ENCODE measurements around the gene OR2B2.
A peak's percentile ranks its signal among the peaks of the same experiment; 100 is the strongest.
"Not testable (repeated sequence)": the region's sequence is repeated elsewhere in the genome, so short reads cannot be mapped to it uniquely, and the experiment has no call there.

Gene OR2B2

DNA sequence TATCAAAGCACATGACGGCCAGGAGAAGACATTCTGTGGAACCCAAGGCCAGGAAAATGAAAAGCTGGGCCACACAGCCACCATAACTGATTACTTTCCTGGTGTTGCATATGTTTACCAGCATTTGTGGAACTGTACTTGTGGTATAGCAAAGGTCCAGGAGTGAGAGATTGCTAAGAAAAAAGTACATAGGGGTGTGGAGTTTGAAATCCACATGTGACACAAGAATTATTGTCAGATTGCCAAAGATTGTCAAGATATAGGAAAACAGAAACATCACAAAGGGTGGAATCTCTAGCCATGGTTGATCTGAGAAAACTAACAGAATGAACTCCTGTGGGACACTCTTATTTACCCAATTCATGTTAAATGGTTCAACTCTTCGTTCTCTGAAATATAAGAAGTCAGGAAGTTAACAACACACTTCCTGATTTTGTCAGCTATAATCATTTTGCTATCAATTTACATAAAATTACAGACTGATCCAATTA, at the start of gene OR2B2:
Gene OR2B2, minus strand, starts transcription at position 441 of the 491 bp plus-strand sequence. Its CDS starts 77 bp downstream, at position 364.
- no peak for DNase-seq (ENCODE audit: low read depth in 1 of 2, low spot score in 1 of 2)

DNA sequence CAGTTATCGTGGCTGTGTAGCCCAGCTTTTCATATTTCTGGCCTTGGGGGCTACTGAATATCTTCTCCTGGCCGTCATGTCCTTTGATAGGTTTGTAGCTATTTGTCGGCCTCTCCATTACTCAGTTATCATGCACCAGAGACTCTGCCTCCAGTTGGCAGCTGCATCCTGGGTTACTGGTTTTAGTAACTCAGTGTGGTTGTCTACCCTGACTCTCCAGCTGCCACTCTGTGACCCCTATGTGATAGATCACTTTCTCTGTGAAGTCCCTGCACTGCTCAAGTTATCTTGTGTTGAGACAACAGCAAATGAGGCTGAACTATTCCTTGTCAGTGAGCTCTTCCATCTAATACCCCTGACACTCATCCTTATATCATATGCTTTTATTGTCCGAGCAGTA, 45.3 kb upstream of the OR2B2 start:
- no peak for DNase-seq (ENCODE audit: low read depth in 1 of 2, low spot score in 1 of 2)

DNA sequence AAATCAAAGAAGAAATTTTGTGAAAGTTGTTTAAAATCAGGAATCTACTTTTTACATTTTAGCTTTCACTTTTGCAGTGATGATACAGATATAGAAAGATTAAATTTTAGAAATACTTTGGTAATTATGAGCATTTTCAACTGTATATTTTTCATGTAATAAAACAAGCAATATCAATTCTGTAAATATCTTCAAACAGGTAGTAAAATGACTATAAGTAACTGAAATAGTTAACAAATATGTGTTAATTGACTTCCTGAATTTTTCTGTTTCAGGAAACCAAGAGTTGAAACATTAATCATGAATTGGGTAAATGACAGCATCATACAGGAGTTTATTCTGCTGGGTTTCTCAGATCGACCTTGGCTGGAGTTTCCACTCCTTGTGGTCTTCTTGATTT, 44.7 kb upstream of the OR2B2 start, which contains the start of gene OR2B6:
Gene OR2B6, plus strand, starts transcription at position 301 of the 400 bp plus-strand sequence. Its CDS starts 0 bp downstream, at position 301.
- no peak for DNase-seq (ENCODE audit: low read depth in 1 of 2, low spot score in 1 of 2)

DNA sequence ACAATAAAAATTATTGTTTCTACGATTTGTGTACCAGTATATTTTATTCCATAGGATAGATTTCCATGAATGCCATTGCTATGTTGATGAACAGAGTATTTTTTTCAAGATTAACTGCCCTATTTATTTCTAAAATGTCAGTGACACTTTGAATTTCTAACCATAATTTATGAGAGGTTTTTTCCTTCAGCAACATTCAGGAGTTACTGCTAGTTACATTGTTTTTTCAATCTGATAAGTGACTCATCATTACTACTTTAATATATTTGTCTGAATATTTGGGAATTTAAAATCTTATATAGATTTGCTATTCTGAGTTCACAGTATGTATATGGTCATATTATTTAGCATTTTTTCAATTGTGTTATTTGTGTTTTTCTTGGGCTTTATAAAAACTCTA, 38.8 kb upstream of the OR2B2 start:
- DNase-seq (ENCODE audit: low read depth in 1 of 2, low spot score in 1 of 2): no peak

DNA sequence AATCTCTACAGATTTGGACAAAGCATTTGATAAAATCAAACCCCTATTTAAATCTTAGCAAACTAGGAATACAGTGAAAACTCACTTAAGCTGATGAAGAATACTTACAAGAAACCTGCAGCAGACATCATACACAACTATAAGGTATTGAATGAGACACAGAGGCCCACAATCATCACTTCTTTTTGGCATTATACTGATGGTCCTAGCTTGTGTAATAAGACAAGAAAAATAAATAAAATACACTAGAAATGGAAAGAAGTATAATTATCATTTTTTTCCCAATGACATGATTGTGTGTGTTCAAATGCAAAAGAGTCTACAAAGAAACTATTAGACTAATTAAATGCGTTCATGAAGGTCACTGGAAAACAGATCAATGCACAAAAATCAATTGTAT, 36.0 kb upstream of the OR2B2 start:
- no peak for DNase-seq (ENCODE audit: low read depth in 1 of 2, low spot score in 1 of 2)

DNA sequence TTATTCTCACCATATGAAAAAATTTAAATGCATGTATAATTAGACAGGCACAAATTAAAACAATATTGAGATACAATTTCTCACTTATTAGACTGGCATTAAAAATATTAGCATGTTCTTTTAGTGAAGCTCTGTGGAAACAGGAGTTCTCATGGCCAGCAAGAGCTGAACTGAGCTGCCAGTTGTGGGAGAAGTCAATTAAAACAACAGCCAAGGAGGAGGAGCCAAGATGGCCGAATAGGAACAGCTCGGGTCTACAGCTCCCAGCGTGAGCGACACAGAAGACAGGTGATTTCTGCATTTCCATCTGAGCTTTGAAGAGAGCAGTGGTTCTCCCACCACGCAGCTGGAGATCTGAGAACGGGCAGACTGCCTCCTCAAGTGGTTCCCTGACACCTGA, 30.9 kb upstream of the OR2B2 start:
- not testable (repeated sequence) for DNase-seq (ENCODE audit: low read depth in 1 of 2, low spot score in 1 of 2)

DNA sequence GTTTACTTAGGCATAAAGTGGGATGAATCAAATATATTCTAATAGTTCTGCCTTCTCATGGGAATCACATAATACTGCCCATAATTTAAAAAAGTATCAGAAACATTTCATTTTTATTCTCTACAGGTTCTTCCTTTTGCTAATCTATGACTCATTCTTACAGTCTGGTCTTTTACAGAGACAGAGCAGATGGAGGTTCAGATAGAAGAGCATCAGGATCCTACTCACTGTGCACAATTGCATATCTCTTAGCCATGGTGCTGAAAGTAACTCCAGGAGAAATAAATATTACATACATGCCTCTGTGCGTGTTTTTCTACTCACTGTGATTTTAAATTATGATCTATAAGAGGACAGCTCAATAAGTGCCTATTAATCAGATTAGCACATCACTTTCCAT, 28.6 kb upstream of the OR2B2 start:
- no peak for DNase-seq (ENCODE audit: low read depth in 1 of 2, low spot score in 1 of 2)

DNA sequence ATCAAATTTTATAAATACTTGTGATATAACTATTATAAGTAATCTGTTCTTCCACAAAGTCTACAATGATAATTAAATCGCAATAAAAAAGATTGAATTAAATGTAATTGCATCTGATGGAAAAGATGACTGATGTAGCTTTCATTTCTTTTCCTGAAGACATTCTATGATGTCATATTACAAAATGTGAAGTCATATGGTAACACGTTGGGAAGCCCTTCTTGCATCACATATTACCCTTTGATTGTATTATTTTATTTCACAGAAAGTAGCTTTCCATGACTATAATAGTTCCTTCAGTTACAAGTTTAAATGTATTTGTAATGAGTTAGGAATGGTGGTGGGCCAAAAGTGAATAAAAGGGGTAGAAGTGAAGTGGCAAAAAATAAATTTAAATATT, 19.0 kb upstream of the OR2B2 start:
- no peak for DNase-seq (ENCODE audit: low read depth in 1 of 2, low spot score in 1 of 2)

DNA sequence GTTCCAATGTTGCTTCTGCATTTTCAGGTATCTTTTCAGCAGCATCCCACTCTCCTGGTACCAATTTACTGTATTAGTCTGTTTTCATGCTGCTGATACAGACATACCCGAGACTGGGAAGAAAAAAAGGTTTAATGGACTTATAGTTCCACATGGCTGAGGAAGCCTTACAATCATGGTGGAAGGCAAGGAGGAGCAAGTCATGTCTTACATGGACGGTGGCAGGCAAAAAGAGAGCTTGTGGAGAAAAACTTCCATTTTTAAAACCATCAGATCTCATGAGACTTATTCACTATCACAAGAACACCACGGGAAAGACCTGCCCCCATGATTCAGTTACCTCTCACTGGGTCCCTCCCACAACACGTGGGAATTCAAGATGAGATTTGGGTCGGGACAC, 17.7 kb upstream of the OR2B2 start:
- DNase-seq (ENCODE audit: low read depth in 1 of 2, low spot score in 1 of 2): not testable (repeated sequence)

DNA sequence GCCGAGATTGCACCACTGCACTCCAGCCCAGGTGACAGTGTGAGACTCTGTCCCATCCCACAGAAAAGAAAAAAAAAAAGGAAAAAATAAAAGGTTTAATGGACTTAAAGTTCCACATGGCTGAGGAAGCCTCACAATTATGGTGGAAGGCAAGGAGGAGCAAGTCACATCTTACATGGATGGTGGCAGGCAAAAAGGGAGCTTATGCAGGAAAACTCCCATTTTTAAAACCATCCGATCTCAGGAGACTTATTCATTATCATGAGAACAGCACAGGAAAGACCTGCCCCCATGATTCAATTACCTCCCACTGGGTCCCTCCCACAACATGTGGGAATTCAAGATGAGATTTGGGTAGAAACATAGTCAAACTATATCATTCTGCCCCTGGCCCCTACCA, 15.8 kb upstream of the OR2B2 start:
- not testable (repeated sequence) for DNase-seq (ENCODE audit: low read depth in 1 of 2, low spot score in 1 of 2)

DNA sequence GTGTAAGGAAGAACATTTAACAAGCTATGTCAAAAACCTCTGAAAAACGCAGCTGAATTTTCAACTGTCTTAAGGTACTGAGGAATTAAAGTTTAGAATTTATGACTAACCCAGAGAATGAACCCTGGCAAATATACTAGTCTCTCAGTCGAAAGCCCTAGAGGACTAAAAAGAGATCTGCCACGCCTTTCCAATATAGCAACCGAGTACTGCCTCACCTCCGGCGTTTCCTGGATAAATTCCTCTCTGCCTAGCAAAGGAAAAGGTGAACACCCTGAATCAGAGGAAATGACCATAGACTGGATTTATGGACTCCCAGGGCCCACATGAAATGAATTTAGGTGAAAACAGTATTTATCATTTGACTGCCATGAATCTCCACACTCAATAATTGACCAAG, 12.0 kb upstream of the OR2B2 start:
- DNase-seq (ENCODE audit: low read depth in 1 of 2, low spot score in 1 of 2): no peak

DNA sequence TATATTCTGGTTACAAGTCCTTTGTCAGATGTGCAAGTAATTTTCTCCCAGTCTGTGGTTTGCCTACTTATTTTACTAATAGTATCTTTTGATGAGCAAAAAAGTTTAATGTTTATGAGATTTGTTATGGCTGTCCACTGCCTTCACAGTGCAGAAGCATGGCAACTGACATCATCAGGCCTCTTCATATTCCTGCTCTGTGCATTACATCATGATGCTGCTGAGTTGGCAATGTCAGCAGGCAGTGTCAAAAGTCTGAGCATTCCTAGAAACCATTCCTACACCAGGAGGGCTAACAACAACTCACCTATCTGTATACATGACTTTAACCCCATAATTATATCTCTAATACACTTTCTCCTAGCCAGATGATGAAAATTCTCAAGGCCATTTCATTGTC, 10.8 kb upstream of the OR2B2 start:
- no peak for DNase-seq (ENCODE audit: low read depth in 1 of 2, low spot score in 1 of 2)

DNA sequence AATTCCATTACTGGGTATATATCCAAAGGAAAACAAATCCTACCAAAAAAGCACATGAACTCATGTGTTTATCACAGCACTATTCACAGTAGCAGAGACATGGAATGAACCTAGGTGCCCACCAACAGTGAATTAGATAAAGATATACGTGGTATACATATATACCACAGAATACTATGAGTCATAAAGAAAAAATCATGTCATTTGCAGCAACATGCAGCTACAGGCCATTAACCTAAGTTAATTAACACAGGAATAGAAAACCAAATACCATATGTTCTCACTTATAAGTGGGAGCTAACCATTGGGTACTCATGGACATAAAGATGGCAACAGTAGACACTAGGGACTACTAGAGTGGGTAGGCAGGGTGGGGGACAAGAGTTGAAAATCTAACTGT, 4.2 kb downstream of the OR2B2 start:
- no peak for DNase-seq (ENCODE audit: low read depth in 1 of 2, low spot score in 1 of 2)

DNA sequence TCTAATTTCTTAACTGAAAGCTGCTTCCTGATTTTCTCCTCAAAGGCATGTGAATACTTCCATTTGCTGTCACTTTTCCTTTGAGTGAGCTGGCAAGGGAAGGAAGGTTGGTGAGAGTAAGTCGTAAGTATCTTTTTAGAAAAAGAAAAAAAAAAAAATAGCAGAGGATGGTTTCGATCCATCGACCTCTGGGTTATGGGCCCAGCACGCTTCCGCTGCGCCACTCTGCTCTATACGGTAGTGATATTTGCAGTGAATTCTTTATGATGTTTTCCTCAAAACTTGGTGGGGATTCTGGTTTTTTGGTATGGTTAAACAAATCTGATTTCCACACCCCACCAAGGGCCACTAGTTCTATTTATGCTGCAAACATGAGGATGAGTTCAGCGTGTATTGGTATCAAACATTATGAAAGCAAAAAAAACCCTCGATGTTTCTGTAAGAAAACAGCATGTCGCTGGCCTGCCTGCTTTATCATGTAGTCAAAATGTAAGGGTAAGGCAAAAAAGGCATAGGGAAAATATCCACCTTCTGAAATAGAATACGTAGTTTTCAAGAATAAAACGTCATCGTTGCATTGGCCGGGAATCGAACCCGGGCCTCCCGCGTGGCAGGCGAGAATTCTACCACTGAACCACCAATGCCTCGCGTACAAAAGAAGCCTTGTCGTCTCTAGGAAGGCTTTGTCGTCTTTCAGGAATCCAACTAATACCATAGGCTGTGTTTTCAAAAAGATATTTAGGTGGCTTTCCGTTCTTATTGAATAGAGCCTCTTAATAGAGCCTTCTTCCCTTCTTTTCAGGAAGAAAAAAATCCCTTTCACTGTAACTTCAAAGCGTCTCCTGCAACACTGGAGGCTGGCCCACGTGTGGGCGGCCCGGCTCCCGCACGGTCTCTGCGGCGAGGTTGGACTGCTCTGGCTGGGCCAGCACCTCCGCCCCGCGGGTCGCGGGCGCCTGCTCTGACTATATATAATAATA, 9.6 kb downstream of the OR2B2 start:
- peak; percentile 78 to 79 for DNase-seq (ENCODE audit: low read depth in 1 of 2, low spot score in 1 of 2)

DNA sequence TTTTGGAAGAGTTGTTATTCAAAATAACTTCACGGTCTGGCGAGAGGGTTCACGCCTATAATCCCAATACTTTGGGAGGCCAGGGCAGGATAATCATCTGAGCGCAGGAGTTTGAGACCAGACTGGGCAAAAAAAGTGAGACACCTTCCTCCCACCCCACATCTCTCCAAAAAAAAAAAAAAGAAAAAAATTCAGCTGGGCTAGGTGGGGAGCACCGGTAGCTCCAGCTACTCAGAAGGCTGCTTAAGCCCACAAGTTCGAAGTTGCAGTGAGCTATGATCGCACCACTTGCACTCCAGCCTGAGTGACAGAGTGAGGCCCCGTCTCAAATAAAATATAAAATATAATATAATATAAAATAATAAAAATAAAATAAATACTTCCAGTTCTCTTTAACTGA, 10.4 kb downstream of the OR2B2 start:
- DNase-seq (ENCODE audit: low read depth in 1 of 2, low spot score in 1 of 2): no peak

DNA sequence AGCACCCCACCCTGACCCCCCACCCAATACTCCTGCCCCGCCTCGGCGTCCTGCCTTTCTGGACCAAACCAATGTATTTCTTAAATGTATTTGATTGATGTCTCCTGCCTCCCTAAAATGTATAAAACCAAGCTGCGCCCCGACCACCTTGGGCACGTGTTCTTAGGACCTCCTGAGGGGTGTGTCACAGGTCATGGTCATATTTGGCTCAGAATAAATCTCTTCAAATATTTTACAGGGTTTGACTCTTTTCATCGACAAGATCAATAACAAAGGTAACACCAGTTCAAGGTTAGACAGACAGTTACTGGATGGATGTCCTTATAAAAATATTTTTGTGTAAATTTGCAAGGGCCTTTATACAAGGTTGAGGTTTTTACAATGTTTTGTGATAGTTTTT, 12.0 kb downstream of the OR2B2 start:
- not testable (repeated sequence) for DNase-seq (ENCODE audit: low read depth in 1 of 2, low spot score in 1 of 2)

DNA sequence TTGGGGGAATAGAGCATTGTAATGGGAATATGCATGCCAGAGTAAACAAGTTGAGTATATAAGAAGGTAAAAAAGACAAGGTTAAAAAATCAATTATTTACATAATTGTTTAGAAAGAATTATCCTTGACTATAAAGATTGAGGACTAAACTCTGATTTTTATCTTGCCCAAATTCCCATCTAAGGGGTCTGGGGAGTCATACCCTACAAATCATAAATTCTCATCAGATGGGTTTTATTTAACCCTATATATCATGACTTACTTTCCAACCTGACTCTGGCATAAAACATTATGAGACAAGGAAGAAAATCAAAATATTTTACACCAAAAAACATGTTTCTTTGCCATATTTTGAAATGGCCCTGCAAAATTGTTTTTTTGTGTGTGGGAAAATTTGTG, 12.7 kb downstream of the OR2B2 start:
- no peak for DNase-seq (ENCODE audit: low read depth in 1 of 2, low spot score in 1 of 2)

DNA sequence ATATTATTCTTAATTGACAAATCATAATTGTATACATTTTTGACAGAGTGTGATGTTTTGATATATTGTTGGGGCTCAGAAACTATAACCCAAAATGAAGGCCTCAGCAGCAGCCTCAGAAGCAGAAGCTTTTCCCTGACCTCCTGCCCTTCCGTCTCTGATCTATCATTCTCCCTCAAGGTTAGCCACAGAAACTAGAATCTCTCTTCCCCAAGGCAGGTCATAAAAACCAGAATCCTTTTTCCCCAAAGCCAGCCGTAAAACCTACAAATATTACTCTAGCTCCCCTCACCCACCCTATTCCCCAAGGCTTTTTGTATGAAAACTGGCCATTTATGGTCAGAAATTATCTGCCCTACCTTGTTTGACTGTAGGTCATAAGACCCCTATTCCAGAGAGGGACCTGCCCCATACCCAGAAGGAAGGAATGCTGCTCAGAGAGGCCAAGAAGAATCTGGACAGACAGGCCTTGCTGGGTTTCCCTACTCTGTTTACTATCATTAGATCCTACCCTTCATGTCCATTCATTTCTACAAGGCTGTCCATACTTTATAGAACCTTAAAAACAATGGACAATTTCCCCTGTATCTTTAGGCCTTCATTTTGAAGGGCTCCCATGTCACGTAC, 14.5 kb downstream of the OR2B2 start:
- no peak for DNase-seq (ENCODE audit: low read depth in 1 of 2, low spot score in 1 of 2)

DNA sequence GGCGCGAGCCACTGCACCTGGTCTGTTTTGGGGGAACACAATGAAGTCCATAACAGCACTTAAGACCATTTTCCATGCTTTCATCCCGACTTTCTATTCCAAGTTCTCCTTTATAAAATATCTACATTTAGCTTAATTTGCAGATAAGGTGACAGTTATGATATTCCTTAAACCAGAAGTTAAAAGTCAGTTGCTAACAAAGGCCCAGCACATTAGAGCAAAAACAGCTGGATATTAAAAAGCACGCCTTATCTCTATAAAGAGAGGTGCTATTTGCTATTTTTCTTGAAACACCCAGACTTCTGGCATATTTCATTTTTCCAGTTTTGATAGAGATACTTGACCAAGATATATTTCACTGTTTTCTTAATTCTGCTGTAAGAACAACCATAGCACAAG, 15.8 kb downstream of the OR2B2 start:
- no peak for DNase-seq (ENCODE audit: low read depth in 1 of 2, low spot score in 1 of 2)

DNA sequence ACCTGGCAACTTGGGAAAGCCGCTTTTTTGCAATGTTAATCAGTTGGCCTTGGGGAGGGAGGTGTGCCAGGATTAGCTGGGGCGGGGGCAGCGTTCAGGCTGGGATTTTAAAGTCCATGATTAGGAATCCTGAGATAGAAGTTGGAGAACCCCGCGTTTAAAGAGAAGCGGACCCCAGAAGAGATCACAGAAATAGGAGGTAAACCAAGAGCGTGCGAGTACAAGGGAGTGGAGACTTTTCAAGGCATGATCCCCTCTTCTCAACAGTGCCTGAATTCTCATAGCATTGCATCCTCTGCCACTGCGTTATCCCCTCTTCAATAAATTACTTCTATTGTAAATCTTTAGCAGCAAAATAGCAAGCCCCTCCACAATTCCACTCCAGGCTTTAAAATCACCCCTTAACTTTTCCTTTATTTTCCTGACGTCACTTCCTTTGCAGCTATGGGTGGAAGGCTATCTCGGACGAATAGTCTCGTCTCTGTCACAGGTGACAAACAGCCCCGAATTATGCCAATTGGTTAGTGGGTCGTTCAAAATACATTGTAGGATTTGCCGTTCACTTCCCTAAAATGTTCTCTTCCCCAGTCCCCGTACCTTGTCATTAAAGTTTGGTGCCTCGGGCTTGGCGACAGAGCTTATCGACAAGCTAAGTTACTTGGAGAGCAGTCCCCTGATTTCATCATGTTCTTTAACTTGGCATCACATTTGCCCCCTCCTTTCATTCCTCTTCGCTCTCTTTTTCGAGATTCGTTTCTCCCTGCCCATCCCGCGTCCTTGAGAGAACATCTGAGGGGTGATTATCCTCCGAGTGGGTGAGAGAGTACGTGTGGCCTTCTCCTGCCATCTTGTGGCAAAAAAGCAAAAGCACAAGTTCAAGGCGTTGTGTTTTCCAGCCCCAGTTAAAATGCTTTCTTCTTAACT, 17.1 kb downstream of the OR2B2 start:
- DNase-seq (ENCODE audit: low read depth in 1 of 2, low spot score in 1 of 2): peak in 1 of 2 donors; percentile 43
